Esophagus squamous epithelium (tissue), 4 donors: ENCODE results near the gene C2CD2.

Source experiments
- POLR2A ChIP-seq, 4 donors: fragments of 450-650 bp; IDR thresholded peaks; one replicate each; pipeline ENCODE4 v1.6.1; 2017; ENCODE audit warnings: antibody characterized with exemption in 4 of 4, mild to moderate bottlenecking in 4 of 4, moderate library complexity in 3 of 4
- TF ChIP-seq, protein P1 (sequence below), 6 experiments: fragments of 450-650 bp in 4 of 6; fragments of 200-600 bp in 2 of 6; sonication (generic) in 2 of 6; IDR thresholded peaks; one replicate each; pipeline ENCODE4 v1.5.1; 2016 to 2019; ENCODE audit warnings: antibody characterized with exemption in 6 of 6, mild to moderate bottlenecking in 4 of 6, moderate library complexity in 4 of 6

DNA sequence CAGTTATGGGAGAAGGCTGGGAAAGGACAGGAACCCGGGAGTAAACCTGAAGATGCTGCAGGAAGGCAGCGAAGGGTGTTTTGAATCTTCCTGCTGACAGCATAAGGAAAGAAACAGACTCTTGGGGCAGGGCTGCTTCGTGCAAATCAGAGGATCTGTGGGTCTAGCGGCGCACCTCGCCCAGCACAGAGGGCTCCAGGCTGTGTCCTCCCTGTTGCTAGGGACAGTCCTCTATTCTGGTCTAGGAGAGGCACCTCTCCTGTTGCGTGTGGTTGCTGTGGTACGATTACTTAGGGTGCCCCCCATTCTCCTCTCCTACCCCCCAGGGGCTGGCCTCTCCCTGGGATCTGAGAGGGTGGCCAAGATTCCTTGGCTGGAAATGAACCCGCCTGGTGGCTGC lies 11.4 kb downstream of the C2CD2 start:
- TF ChIP-seq, protein P1, sequence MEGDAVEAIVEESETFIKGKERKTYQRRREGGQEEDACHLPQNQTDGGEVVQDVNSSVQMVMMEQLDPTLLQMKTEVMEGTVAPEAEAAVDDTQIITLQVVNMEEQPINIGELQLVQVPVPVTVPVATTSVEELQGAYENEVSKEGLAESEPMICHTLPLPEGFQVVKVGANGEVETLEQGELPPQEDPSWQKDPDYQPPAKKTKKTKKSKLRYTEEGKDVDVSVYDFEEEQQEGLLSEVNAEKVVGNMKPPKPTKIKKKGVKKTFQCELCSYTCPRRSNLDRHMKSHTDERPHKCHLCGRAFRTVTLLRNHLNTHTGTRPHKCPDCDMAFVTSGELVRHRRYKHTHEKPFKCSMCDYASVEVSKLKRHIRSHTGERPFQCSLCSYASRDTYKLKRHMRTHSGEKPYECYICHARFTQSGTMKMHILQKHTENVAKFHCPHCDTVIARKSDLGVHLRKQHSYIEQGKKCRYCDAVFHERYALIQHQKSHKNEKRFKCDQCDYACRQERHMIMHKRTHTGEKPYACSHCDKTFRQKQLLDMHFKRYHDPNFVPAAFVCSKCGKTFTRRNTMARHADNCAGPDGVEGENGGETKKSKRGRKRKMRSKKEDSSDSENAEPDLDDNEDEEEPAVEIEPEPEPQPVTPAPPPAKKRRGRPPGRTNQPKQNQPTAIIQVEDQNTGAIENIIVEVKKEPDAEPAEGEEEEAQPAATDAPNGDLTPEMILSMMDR (IDR thresholded peaks at IDR 0.05): no peak
- TF ChIP-seq POLR2A (IDR thresholded peaks at IDR 0.05): no peak
